ENCODE measurements around the gene WASHC3. TPM values are rescaled to one million over a fixed set of nuclear protein-coding genes. Genes with fewer than 3 reads are reported as not detected.
A peak's percentile ranks its signal among the peaks of the same experiment; 100 is the strongest.
"Not testable (repeated sequence)": the region's sequence is repeated elsewhere in the genome, so short reads cannot be mapped to it uniquely, and the experiment has no call there.

The WASHC3 gene, protein sequence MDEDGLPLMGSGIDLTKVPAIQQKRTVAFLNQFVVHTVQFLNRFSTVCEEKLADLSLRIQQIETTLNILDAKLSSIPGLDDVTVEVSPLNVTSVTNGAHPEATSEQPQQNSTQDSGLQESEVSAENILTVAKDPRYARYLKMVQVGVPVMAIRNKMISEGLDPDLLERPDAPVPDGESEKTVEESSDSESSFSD
- 42.9 and 44.2 TPM in 2 replicates for total RNA-seq

DNA sequence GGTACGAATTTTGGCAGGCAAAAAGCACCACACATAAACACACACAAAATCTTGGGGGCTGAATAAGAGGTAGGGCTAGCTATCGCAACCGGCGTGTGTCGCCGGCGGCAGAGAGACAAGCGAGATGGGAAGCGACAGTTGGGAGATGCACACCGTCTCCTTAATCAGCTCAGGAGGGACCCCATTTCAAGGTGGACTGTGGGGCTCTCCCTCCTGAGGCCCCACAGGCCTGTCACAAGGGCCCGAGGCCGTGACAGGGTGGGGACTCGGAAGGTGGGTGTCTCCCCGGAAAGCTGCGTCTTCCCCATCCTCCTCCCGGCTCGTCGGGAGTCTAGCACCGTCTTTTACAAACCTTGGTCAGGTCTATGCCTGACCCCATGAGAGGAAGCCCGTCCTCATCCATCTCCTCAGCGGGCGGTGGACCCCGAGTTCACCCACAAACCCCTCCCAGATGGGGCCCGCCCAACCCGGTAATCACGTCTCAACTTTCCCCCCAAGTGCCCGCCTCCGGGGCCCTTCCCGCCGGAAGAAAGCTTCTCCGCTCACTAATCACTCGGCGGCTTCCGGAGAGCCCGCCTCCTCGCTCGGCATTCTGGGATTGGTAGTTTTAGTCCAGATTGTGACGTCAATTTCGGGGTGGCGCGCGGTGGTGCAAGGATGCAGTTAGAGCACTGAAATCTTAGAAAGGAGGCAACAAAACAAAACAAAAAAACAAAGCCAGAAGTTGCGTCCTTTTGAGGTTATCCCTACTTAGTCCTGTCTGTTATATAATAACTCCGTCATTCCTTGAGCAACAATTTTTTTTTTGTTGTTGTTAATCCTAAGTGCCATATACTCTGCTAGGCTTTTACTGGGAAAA, at the start of gene WASHC3:
WASHC3 (minus strand) TSS at position 432 of the 859 bp plus-strand sequence; CDS start at position 403, 29 bp downstream.
- DNase-seq (ENCODE audit: low read depth in 2 of 2) = peak; percentile 91 to 96

DNA sequence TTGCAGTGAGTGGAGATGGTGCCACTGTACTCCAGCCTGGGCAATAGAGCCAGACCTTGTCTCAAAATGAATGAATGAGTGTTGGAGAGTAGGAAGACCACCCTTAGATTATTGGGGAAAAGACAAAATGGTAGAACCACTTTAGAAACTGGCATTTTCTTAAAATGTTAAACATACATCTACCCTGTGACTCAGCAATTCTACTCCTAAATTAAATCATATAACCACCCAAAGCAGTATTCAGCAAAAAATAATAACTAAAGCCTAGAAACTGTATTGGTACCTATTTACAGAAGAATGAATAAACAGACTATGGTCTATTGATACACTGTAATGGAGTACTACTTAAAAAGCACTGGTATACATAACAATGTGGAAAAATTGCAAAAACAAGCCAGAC, 49.0 kb upstream of the WASHC3 start:
- DNase-seq (ENCODE audit: low read depth in 2 of 2) = no peak

DNA sequence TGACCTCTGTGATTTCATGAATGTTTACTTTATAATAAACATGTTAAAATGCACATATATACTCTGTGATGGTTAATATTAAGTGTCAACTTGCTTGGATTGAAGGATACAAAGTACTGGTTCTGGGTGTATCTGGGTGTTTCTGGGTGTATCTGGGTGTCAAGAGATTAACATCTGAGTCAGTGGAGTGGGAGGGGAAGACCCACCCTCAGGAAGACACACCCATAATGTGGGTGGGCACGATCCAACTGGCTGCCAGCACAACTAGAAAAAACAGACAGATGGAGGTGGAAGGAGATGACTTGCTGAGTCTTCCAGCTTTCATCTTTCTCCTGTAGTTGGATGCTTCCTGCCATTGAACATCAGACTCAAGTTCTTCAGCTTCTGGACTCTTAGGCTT, 46.2 kb upstream of the WASHC3 start:
- DNase-seq (ENCODE audit: low read depth in 2 of 2) = peak in 1 of 2 donors; percentile 5

DNA sequence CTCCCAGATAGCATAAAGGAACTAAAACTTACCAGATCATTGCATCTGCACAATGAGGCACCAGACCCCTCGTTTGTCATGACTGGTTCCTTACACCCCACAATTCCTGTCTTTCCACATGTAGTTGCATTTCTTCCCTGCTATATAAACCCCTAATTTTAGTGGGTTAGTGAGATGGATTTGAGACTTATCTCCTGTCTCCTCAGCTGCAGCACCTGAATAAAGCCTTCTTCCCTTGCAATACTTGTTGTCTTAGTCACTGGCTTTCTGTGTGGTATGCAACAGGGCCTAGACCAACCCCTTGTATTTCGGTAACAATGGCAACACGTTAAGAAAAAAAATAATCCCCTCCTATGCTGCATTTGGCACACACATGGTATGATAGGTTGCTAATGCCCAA, 45.1 kb upstream of the WASHC3 start:
- no peak for DNase-seq (ENCODE audit: low read depth in 2 of 2)

DNA sequence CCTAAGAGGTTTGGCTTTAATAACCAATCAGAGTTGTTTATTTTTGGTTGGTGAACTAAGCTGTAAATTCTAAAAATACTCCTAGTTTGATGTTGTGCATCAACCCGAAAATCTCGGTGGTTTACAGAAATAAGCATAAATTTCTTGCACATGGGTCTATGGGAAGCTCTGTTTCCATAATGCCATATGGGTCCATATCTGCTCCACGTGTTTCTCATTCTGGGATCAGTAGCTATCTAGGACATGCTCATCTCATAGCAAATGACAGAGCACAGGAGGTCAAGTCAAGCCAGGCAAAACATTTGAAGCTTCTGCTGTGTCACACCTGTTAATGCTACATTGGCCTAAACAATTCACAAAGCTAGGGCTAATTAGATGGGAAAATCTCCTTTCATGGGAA, 35.1 kb upstream of the WASHC3 start:
- no peak for DNase-seq (ENCODE audit: low read depth in 2 of 2)

DNA sequence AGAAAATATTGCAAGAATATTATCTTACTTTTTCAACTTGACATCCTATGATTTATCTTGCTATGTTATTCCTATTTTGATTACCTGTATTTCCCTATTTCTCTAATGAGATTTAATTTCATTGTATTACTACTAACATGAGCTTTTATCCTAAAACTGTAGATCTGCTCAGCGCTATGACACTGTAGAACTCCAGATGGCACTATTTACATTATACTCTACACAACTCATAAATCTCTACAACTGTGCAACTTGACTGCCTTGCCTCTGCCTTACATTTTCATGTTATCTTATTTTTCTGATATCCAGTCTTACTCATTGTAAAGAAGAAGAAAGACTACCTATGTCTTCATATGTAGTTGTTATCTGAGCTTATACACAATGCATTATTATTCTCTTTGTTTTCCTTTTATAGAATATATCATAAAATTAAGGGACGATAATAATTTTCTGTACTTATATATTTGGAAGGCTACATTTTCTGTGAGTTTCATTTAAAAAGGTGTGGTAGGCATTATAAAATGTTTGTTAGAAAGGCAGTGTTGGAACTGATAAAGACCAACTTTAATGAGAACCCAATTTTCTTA, 34.0 kb upstream of the WASHC3 start:
- DNase-seq (ENCODE audit: low read depth in 2 of 2) = peak; percentile 55 to 61

DNA sequence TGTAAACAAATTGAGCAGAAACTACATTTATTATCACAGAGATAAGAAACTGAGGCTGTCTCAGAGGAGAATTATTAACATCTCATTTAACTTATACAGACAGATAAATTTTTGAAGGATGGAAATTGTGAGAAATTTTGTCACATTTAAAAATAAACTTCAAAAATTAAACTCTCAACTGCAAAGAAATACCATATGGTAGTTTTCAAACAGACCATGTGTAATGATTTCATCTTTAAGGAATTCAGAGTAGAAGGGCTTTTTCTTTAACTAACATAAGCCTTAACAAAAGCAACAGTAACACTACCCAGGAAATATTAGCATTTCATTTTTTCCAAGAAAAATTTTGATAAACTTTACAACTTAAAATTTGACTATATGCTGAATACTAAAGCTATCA, 31.5 kb upstream of the WASHC3 start:
- no peak for DNase-seq (ENCODE audit: low read depth in 2 of 2)

DNA sequence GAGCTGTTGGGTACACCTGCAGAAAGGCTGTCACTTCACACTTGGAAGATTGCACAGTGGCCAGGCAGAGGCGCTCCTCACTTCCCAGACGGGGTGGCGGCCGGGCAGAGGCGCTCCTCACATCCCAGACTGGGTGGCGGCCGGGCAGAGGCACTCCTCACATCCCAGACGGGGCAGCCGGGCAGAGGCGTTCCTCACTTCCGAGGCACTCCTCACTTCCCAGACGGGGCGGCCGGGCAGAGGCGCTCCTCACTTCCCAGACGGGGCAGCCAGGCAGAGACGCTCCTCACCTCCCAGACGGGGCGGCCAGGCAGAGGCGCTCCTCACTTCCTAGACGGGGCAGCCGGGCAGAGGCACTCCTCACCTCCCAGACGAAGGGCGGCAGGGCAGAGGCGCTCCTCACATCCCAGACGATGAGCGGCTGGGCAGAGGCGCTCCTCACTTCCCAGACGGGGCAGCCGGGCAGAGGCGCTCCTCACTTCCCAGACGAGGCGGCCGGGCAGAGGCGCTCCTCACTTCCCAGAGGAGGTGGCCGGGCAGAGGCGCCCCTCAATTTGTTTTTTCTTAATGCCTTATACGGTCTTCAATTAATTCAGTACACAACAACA, 27.5 kb upstream of the WASHC3 start:
- DNase-seq (ENCODE audit: low read depth in 2 of 2) = not testable (repeated sequence)

DNA sequence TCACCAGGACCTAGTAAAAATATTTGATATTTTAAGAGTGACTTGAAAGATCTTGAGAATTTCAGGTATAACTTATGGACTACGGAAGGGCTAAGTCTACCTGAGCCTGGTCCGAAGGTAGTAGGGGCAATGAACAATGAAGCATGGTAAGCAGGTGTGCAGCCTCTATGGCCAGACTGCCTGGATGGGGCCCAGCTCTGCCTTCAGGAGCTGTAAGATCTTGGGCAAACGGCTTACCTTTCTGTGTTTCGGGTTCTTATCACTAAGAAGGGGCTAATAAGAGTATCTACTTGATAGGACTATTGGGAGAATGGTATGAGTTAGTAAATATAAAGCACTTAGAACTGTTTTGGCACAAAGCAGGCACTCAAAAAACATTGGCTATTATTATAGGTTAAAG, 19.1 kb upstream of the WASHC3 start:
- no peak for DNase-seq (ENCODE audit: low read depth in 2 of 2)

DNA sequence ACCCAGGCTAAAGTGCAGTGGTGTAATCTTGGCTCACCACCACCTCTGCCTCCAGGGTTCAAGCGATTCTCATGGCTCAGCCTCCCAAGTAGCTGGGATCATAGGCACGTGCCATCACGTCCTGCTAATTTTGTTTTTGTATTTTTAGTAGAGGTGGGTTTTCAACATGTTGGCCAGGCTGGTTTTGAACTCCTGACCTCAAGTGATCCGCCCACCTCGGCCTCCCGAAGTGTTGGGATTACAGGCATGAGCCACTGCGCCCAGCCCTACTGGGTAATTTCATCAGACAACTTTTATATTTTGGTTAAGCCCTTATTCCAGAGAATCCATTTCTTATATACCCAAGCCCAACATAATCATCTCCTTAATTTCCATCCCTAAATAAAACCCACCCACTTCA, 10.3 kb upstream of the WASHC3 start:
- not testable (repeated sequence) for DNase-seq (ENCODE audit: low read depth in 2 of 2)

DNA sequence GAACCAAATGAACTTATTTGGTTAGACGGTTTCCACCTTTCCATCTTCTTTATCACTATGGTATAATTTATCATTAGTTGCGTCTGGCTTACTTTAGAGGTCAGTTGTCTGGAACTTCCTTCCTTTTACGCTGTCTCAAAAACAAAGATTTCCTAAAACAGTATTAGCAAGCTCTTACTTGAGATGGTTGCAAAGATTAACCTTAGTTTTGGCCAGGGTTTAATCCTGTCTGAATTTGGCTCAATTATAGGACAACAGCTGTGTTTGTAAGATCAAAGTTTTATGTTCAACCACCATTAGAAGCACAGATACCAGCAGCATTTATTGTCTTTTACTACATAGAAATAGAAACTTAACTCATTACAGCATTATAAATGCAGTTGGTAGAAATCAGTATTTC, 7.9 kb upstream of the WASHC3 start:
- DNase-seq (ENCODE audit: low read depth in 2 of 2) = peak in 1 of 2 donors; percentile 85

DNA sequence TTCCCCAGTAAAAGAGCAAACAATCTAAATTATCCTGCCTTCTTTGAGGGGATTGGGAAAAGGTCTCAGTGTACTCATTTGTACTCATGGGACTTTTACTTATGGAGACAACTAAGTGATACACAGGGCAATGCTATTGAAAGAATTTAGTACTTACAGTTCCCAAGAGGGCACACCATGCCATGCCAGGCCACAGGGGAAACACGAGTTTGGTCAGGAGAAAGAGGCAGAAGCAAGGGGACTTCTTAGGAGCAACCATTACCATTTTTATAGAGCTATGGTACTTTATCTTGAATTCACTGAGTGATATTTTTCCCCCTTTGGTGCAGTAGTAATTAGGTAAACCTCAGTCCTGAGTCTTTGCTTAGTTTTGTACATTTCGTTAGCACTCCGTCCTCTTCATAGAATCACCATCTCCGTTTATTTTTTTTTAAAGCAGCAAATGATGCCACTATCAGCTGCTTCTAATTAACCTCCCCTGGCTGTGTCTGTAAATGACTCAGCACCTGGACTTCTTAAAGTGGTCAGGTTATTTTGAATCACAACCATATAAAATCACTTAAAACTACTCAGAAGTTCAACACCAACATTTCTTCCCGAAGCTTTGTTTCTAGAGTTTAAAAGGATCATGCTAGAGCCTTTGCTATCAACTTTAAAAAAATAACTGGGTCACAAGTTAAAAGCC, 5.9 kb upstream of the WASHC3 start:
- peak in 1 of 2 donors; percentile 25 for DNase-seq (ENCODE audit: low read depth in 2 of 2)

DNA sequence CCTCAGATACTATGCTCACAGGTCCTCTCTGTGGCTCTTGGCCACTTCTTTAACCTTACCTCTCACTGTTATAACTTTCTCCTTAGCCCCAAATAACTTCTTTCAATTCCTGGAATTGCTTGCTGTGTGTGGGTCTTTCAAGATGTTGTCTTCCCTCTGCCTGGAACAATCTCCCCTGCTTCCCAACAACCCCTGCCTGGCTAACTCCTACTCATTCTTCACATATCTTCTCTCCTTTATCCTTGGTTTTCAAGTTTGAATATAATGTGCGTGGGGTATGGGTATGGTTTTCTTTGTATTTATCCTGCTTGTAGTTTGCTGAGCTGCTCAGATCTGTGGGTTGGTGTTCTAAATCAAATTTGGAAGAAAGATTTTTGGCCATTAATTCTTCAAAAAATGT, 2.7 kb upstream of the WASHC3 start:
- no peak for DNase-seq (ENCODE audit: low read depth in 2 of 2)

DNA sequence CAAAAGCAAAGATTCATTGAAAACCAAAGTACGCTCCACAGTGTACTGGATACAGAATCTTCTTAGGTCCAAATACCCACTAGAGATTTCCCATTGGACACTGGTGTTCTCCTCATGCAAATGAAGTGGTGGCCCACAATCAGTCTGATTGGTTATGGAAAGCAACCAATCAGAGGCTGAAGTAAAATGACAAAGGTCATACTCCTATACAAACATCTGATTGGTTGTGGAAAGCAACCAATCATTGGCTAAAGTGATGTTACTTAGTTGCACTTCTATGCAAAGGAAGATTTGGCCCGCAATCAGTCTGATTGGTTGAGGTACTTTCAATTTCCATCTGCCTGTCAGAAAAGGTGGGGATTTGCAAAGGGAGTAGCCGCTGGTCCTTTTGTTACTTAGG, 1.3 kb upstream of the WASHC3 start:
- DNase-seq (ENCODE audit: low read depth in 2 of 2) = no peak

DNA sequence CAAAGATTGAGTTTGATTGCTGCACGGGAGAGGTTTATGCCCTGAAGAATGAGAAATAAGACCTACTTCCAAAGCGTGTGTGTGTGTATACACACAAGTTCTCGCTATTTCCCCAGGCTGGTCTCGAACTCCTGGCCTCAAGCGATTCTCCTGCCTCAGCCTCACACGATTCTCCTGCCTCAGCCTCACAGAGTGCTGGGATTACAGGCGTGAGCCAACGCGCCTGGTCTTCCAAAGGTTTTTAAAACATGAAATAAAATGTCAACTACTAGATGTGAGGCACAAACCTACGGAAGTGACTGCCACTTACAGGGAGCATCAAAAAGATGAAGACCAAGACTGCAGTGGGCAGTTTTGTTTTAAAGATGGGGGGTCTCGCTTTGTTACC, 622 bp upstream of the WASHC3 start:
- DNase-seq (ENCODE audit: low read depth in 2 of 2) = no peak

DNA sequence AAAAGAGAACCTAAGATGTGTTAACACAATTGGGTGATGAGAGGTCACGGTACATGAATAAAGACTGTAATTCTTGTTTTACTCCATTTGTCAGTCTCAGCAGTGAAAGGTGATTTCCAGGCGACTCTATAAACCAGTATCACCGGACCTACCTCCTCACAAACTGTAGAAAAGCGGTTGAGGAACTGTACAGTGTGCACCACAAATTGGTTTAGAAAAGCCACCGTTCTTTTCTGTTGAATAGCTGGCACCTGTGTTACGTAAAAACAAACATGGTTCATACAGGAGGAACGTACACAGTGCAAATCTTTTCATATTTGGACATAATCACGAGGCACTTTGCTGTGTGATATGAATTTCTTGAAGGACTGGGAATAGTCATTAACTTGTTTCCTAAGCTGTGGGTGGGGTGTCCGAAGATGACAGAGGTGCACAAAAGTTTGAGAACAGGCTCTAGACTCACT, 663 bp downstream of the WASHC3 start:
- peak in 1 of 2 donors; percentile 9 for DNase-seq (ENCODE audit: low read depth in 2 of 2)

DNA sequence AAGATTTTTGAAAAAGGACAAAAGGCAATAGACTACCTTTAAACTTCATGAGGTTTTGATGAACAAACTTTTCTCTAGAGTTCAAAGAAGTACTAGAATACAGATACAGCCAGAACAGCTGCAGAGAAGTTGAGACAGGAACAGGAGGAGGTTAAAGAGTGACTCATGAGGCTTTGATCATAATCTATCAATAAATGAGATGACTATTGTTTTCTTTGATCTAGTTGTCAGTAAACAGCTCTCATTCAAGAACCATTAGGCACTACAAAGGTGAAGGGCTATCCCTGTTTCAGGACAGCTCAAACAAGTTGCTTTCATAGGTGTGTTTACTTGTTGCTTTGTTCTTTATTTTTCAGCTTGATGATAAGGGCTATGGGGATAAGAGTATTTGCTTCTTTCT, 2.4 kb downstream of the WASHC3 start:
- DNase-seq (ENCODE audit: low read depth in 2 of 2) = peak in 1 of 2 donors; percentile 19

DNA sequence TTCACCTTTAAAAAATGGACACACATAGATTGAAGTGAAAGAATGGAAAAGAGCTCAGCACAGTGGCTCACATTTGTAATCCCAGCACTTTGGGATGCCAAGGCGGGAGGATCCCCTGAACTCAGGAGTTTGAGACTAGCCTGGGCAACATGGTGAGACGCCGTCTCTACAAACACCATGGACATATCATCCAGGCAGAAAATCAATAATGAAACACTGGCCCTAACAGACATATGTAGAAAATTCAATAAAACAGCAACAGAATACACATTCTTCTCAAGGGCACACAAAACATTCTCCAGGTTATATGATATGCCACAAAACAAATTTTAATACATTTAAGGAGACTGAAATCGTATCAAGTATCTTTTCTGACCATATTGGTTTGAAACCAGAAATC, 7.4 kb downstream of the WASHC3 start:
- no peak for DNase-seq (ENCODE audit: low read depth in 2 of 2)

DNA sequence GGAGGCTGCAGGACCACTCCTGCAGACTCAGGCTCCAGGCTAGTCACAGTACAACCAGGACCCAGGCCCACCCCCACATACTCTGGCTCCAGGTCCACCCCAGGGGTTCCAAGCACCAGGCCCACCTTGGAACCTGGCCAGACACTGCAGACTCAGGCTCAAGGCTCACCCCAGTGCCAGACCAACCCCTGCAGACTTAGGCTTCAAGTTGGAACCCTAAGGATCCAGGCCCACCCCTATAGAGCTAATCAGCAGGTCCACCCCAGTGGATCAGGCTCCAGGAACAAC, 8.8 kb downstream of the WASHC3 start:
- no peak for DNase-seq (ENCODE audit: low read depth in 2 of 2)

DNA sequence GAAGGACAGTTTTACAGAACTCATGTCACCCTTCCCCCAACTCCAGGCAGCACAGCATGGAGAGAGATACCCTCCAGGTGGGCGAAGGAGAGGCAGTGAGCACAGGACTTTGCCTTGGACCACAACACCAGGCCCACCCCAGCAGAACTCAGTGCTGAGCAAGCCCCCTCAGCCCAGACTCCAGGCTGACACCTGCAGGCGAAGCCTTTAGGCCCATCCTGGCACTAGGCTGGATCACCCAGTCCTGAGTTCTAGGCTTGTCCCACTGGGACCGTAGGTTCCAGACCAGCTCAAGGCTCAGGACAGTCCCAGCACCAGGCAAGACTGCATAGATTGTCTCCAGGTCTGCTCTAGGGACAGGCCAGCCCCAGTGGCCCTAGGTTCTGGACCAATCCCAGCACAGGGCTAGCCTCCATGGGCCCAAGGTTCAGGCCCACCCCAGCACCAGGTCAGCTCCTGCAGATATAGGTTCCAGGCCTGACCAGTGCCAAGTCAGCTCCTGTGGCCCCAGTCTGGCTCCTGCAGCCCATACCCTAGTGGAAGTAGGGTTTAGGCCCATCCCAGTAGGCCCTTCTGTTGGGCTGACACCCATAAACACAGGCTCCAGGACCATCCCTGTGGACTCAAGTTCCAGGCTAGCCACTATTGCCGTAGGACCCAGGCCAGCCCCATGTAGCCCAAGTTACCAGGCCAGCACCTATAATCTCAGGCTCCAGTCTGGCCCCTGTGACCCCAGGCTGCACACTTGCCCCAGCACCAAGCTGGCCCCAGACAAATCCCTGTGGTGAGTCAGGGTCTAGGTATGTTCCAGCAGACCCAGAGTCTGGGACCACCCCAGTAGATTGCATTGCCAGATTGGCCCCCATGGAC, 9.4 kb downstream of the WASHC3 start:
- DNase-seq (ENCODE audit: low read depth in 2 of 2) = no peak

DNA sequence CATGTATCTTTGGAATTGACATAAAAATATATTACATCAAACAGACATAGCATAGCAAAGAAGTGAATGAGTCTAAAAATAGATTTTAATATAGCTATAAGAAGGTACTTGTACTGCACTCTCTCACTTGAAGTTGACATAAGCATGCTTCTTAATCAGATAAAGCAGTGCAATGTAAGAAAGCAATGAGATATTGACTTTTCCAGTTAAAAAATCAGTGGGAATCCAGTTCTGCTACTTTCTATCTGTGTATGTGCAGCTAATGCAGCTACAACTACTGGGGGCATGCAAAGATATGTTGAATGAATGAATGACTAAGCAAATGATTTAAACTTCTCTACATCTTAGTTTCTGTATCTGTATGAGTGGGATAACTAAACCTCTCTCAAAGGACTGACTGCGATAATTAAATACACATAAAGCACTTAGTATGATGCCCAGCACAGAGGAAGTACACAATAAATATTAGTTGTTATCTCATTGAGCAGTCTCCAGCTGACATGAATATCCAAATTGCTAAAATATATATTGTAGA, 10.3 kb downstream of the WASHC3 start:
- no peak for DNase-seq (ENCODE audit: low read depth in 2 of 2)

Data from lung microvascular endothelial cell (primary cell).